Measurements from ENCODE around the gene CNTNAP2.

The CNTNAP2 gene

GRCh38 chr7:148210804-148211325 lies 2094.3 kb downstream of the CNTNAP2 start:
- TF ChIP-seq JUND (IDR thresholded peaks at IDR 0.05; ENCODE audit: low read depth), result no peak
- DNase-seq (ENCODE audit: low read depth in 1 of 2, low spot score in 1 of 2), result no peak
- in situ Hi-C loops (cut with HindIII; ENCODE audit: low pct_unique_long_range_greater_than_20kb, low sequenced_read_pairs), result no loop called here

DNA sequence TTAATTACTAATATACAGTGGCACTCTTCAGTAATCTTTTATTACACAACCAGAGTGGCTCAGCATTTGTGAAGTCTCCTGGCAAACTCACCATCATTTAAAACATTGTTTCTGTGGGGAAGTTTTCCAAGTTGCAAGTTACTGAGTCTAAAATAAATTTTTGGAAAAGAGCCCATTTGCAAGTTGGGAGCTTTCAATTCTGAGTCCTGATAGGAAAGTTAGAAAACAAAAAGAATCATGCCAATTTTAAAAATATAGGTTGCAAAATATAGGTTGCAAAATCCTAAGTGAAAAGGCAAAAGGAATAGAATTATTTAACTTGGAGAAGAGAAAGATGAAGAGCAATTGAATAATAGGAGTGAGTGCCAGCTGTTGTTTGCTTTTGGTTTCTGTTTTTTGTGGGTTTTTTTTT lies 2095.1 kb downstream of the CNTNAP2 start:
- DNase-seq (ENCODE audit: low read depth in 1 of 2, low spot score in 1 of 2), result no peak
- no peak for TF ChIP-seq JUND (IDR thresholded peaks at IDR 0.05; ENCODE audit: low read depth)
- in situ Hi-C loops (cut with HindIII; ENCODE audit: low pct_unique_long_range_greater_than_20kb, low sequenced_read_pairs), result no loop called here

- no peak for DNase-seq (ENCODE audit: low read depth in 1 of 2, low spot score in 1 of 2)
- in situ Hi-C loops (cut with HindIII; ENCODE audit: low pct_unique_long_range_greater_than_20kb, low sequenced_read_pairs), result no loop called here
- no peak for TF ChIP-seq JUND (IDR thresholded peaks at IDR 0.05; ENCODE audit: low read depth)
These were observed 2096.1 kb downstream of the CNTNAP2 start for GRCh38 chr7:148212731-148213130.

DNA sequence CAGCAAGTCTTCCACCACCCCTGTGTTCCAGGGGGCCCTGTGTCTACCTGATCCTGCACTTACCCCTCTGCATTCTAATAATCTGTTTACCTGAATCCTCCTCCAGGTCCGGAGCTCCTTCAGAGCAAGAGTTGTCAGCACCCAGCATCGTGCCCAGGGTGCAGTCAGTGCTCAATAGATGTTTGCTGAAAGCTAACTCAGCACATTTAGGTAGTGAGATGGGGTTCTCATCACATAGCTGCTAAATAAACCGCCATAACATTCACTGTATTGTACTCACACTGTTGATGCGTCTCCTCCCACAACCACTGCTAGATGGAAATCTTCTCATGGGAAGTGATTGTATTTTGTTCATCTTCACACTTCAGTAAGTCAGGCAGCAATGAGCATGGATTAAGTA lies 2097.5 kb downstream of the CNTNAP2 start:
- in situ Hi-C loops (cut with HindIII; ENCODE audit: low pct_unique_long_range_greater_than_20kb, low sequenced_read_pairs), result no loop called here
- TF ChIP-seq JUND (IDR thresholded peaks at IDR 0.05; ENCODE audit: low read depth), result no peak
- no peak for DNase-seq (ENCODE audit: low read depth in 1 of 2, low spot score in 1 of 2)

DNA sequence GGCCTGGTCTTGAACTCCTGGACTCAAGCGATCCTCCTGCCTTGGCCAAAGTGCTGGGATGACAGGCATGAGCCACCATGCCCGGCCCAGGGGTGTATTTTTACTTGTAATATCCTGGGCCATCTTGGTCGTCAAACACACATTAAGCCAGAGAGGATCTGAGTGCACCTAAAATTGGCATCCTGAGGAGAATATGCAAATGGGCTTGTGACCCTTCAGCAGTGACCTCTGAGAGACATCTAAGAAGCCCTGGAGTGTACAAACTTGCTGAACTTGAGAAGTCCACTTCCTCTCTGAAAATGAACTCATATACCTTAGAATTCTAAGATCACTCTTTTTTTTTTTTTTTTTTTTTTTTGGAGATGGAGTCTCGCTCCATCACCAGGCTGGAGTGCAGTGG lies 2102.0 kb downstream of the CNTNAP2 start:
- DNase-seq (ENCODE audit: low read depth in 1 of 2, low spot score in 1 of 2), result no peak
- TF ChIP-seq JUND (IDR thresholded peaks at IDR 0.05; ENCODE audit: low read depth), result no peak
- in situ Hi-C loops (cut with HindIII; ENCODE audit: low pct_unique_long_range_greater_than_20kb, low sequenced_read_pairs), result no loop called here

GRCh38 chr7:148222721-148223120 lies 2106.1 kb downstream of the CNTNAP2 start:
- no peak for TF ChIP-seq JUND (IDR thresholded peaks at IDR 0.05; ENCODE audit: low read depth)
- in situ Hi-C loops (cut with HindIII; ENCODE audit: low pct_unique_long_range_greater_than_20kb, low sequenced_read_pairs), result no loop called here
- DNase-seq (ENCODE audit: low read depth in 1 of 2, low spot score in 1 of 2), result no peak

- DNase-seq (ENCODE audit: low read depth in 1 of 2, low spot score in 1 of 2), result no peak
- in situ Hi-C loops (cut with HindIII; ENCODE audit: low pct_unique_long_range_greater_than_20kb, low sequenced_read_pairs), result no loop called here
- TF ChIP-seq JUND (IDR thresholded peaks at IDR 0.05; ENCODE audit: low read depth), result no peak
These were observed 2106.6 kb downstream of the CNTNAP2 start for GRCh38 chr7:148223160-148223559.

DNA sequence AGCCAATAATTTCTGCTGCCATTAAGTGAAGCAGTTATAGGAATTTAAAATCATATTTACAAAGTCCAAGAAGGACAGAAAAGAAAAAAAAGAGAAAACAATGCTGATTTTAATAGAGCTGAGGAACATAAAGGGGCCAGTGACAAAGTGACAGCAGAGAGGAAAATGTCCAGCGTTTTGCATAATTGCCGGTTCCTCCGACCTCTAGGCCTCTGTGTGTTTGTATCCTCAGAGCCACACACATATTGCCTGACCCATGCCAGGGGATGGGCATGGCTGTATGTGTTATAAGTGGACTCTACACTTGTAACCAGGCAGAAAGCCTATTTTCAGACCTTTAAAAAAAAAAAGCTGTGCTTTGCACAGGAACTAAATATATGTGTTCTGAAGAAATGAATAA lies 2107.1 kb downstream of the CNTNAP2 start:
- in situ Hi-C loops (cut with HindIII; ENCODE audit: low pct_unique_long_range_greater_than_20kb, low sequenced_read_pairs), result no loop called here
- DNase-seq (ENCODE audit: low read depth in 1 of 2, low spot score in 1 of 2), result no peak
- TF ChIP-seq JUND (IDR thresholded peaks at IDR 0.05; ENCODE audit: low read depth), result no peak

DNA sequence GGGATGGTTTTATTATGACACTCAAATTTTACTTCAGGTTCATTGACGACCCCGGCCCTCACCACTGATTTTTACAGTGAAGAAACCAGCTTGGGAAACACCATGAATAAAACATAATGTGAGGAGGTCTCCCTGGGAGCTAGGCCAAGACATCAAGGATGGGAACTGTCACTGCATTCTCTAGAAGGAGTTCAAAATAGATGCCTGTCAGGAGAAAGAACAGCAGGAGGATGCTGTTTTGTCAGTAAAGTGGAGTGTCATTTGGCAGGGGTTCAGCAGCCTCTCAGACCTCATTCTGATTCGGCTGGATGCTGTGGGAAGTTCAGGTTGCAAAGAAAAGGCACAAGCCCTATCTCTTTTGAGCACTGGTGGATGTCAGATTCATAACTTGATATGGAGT lies 2113.7 kb downstream of the CNTNAP2 start:
- no peak for DNase-seq (ENCODE audit: low read depth in 1 of 2, low spot score in 1 of 2)
- TF ChIP-seq JUND (IDR thresholded peaks at IDR 0.05; ENCODE audit: low read depth), result no peak
- in situ Hi-C loops (cut with HindIII; ENCODE audit: low pct_unique_long_range_greater_than_20kb, low sequenced_read_pairs), result no loop called here

- DNase-seq (ENCODE audit: low read depth in 1 of 2, low spot score in 1 of 2), result no peak
- in situ Hi-C loops (cut with HindIII; ENCODE audit: low pct_unique_long_range_greater_than_20kb, low sequenced_read_pairs), result no loop called here
- no peak for TF ChIP-seq JUND (IDR thresholded peaks at IDR 0.05; ENCODE audit: low read depth)
These were observed 2114.3 kb downstream of the CNTNAP2 start for GRCh38 chr7:148230883-148231282.

DNA sequence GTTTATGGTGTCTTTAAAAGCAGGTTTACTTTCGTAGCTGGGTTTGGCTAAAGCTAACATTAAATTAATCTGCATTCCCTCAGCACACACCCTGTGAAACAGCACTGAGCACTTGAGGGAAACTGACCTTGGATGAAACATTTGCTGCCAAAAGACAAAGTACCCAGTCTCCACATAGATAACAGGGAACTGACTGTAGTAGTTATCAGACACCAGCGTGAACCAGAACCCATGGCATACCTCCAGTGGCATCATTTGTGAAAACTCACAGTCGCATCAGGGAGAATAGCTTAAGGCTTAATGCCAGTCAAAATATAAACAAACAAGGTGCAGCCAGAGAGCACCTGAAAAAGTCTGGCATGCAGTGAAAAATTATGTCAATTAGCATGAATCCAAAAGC lies 2116.2 kb downstream of the CNTNAP2 start:
- no peak for TF ChIP-seq JUND (IDR thresholded peaks at IDR 0.05; ENCODE audit: low read depth)
- DNase-seq (ENCODE audit: low read depth in 1 of 2, low spot score in 1 of 2), result no peak
- in situ Hi-C loops (cut with HindIII; ENCODE audit: low pct_unique_long_range_greater_than_20kb, low sequenced_read_pairs), result no loop called here

GRCh38 chr7:148234715-148235114 lies 2118.1 kb downstream of the CNTNAP2 start:
- in situ Hi-C loops (cut with HindIII; ENCODE audit: low pct_unique_long_range_greater_than_20kb, low sequenced_read_pairs), result no loop called here
- TF ChIP-seq JUND (IDR thresholded peaks at IDR 0.05; ENCODE audit: low read depth), result no peak
- no peak for DNase-seq (ENCODE audit: low read depth in 1 of 2, low spot score in 1 of 2)

DNA sequence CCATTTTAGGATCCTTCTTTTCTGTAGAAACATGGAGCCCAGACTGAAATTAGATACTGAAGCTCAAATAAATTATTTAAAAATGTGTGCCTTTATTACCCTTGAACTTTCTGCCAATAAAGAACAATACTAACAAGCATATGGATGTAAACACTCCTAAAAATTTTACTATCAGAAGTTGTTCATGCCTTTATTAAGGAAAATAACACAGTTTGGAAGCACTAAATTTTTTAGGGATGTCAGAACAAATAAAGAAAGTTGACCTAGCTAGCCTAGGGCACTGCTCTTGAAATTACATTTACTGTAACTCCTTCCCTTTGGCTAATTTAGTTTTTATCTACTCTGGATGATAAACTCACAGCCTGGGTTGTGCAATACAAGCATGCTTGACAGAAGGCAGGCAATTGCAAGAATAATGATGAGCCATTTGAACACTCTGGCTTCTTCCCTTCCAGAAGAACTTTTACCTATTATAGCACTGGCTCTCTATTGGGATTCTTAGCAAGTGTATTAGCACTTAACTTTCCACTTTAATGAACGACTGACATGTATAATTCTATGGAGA lies 2122.2 kb downstream of the CNTNAP2 start:
- in situ Hi-C loops (cut with HindIII; ENCODE audit: low pct_unique_long_range_greater_than_20kb, low sequenced_read_pairs), result no loop called here
- no peak for TF ChIP-seq JUND (IDR thresholded peaks at IDR 0.05; ENCODE audit: low read depth)
- DNase-seq (ENCODE audit: low read depth in 1 of 2, low spot score in 1 of 2), result no peak

DNA sequence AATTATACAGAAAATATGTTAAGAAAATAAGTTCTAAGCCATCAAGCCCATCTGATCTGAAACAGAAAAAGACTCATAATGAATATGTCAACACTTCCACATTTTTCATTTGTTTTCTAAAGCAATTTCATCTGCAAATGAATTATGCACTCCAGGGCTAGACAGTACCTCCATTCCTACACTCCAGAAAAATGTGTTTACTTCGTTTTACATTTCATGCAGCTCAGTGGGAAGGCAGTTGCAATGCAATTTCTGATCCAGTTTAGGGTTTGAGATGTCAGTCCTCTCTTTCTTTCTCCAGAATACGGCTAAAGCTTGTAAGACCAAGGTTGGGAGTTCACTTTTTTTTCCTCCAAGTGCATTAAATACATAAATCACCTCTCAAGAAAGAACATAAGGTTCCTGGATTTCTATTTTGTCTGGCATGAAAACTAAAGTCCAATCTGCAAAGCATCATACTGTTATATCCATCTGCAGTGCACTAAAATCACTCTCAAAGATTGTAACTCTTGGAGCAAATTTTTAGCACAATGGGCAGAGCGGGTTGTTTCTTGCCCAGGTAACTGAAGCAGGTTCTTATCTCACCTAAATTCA lies 2125.2 kb downstream of the CNTNAP2 start:
- TF ChIP-seq JUND (IDR thresholded peaks at IDR 0.05; ENCODE audit: low read depth), result no peak
- DNase-seq (ENCODE audit: low read depth in 1 of 2, low spot score in 1 of 2), result no peak
- in situ Hi-C loops (cut with HindIII; ENCODE audit: low pct_unique_long_range_greater_than_20kb, low sequenced_read_pairs), result no loop called here

All from T47D (cell line).